ENCODE data around the gene ANO4. TPM values are rescaled to one million over a fixed set of nuclear protein-coding genes. Genes with fewer than 3 reads are reported as not detected.

ANO4 gene
- total RNA-seq, 1 donor from 2014 or later, result not detected

GRCh38 chr12:101009274-101009673 is 214.7 kb downstream of the ANO4 start:
- Mint-ChIP-seq H3K27ac (no peak overlapping the region), H3K4me3 (no peak overlapping the region), H3K4me1 (no peaks in the 10 kb centered on the region), H3K36me3 (ENCODE audit: low read depth) (no peaks in the 10 kb centered on the region), H3K27me3 (no peaks in the 10 kb centered on the region), H3K9me3 (peaks cover 14% of the 10 kb centered on the region)
- intact Hi-C loops (cut with micrococcal nuclease), result no loop called here
- no peak for DNase-seq

DNA sequence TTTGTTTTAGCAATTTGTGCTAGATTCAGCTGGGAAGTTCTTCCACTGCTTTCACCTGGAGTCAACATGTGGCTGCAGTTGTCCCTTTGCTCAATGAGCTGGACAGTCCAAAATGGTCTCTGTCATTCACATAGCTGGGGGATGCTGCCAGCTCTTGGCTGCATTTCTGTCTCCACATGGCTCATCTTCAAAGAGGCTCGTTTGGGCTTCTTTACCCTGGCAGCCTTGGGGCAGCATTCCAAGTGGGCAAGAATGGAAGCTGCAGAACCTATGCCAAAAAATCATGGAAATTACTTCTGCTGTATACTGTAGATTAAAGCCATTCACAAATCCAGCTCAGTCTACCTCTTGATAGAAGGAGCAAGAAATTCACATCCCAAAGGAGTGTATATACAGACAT is 216.3 kb downstream of the ANO4 start:
- no peak overlapping the region for H3K27ac Mint-ChIP-seq
- DNase-seq, result no peak
- no peaks in the 10 kb centered on the region for H3K27me3 Mint-ChIP-seq
- H3K36me3 Mint-ChIP-seq (ENCODE audit: low read depth), result no peaks in the 10 kb centered on the region
- H3K4me1 Mint-ChIP-seq, result no peaks in the 10 kb centered on the region
- H3K4me3 Mint-ChIP-seq, result no peak overlapping the region
- intact Hi-C loops (cut with micrococcal nuclease), result no loop called here
- peaks cover 17% of the 10 kb centered on the region for H3K9me3 Mint-ChIP-seq

GRCh38 chr12:101013993-101014392 is 219.4 kb downstream of the ANO4 start:
- Mint-ChIP-seq H3K36me3 (ENCODE audit: low read depth) (no peaks in the 10 kb centered on the region), H3K9me3 (peaks cover 15% of the 10 kb centered on the region), H3K27me3 (no peaks in the 10 kb centered on the region), H3K27ac (no peak overlapping the region), H3K4me1 (no peaks in the 10 kb centered on the region), H3K4me3 (no peak overlapping the region)
- intact Hi-C loops (cut with micrococcal nuclease), result no loop called here
- no peak for DNase-seq

DNA sequence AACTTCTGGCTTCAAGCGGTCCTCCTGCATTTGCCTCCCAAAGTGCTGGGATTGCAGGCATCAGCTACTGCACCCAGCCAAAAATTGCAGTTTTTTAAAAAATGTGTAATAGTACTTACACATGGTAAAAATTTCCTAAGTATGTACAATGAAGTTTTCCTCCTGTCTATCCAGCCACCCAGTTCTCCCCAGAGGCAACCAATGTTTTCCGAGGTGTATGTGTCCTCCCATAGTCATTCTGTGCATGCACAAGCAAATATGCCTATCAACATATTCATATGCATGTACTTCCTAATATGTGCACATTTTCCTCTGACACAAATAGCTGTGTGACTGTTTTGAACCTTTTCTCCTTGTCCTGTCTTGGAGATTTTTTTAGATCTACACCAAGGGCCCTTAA is 220.5 kb downstream of the ANO4 start:
- Mint-ChIP-seq H3K36me3 (ENCODE audit: low read depth) (no peaks in the 10 kb centered on the region), H3K4me3 (no peak overlapping the region), H3K9me3 (peaks cover 7% of the 10 kb centered on the region), H3K27ac (no peak overlapping the region), H3K27me3 (no peaks in the 10 kb centered on the region), H3K4me1 (no peaks in the 10 kb centered on the region)
- intact Hi-C loops (cut with micrococcal nuclease), result no loop called here
- no peak for DNase-seq

DNA sequence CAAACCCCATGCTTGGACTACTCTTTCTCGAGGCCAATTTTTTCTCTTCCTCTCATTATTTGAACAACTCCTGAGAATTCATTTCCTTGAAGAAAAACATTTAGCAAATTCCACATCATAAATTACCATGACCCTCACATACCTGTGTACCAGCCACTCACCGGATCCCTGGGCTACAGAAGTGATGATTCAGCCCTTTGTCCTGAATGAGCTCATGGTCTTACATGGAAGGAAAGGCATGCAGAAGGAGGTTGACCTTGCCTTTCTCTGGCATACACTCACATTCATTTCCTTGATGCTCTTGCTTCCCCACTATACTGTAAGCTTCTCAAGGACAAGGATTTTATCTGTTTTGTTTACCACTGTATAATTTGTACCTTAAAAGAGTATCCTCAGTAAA is 224.0 kb downstream of the ANO4 start:
- no peaks in the 10 kb centered on the region for H3K4me1 Mint-ChIP-seq
- no peaks in the 10 kb centered on the region for H3K36me3 Mint-ChIP-seq (ENCODE audit: low read depth)
- H3K27ac Mint-ChIP-seq, result no peak overlapping the region
- no peaks in the 10 kb centered on the region for H3K27me3 Mint-ChIP-seq
- intact Hi-C loops (cut with micrococcal nuclease), result no loop called here
- H3K9me3 Mint-ChIP-seq, result peaks cover 6% of the 10 kb centered on the region
- H3K4me3 Mint-ChIP-seq, result no peak overlapping the region
- no peak for DNase-seq

DNA sequence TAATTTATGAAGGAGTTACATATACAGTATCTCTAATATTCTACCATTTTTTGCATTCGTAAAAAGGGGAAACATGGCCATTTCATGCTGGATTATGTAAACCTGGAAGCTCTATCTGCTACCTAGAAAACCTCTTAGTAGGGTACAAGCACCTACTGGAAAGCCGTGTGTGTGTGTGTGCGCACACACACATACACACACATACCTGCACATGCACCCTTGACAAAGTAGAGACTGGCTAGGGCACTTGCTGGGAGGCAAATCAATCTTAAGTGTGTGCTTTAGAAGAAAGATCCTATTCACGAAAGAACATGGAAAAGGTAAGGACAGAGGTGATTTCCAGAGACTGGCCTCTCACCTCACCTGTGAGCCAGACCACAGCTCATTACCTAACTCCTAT is 224.6 kb downstream of the ANO4 start:
- no peak for DNase-seq
- H3K4me3 Mint-ChIP-seq, result no peak overlapping the region
- no peaks in the 10 kb centered on the region for H3K4me1 Mint-ChIP-seq
- no peaks in the 10 kb centered on the region for H3K27me3 Mint-ChIP-seq
- no peaks in the 10 kb centered on the region for H3K36me3 Mint-ChIP-seq (ENCODE audit: low read depth)
- peaks cover 6% of the 10 kb centered on the region for H3K9me3 Mint-ChIP-seq
- H3K27ac Mint-ChIP-seq, result no peak overlapping the region
- intact Hi-C loops (cut with micrococcal nuclease), result no loop called here

DNA sequence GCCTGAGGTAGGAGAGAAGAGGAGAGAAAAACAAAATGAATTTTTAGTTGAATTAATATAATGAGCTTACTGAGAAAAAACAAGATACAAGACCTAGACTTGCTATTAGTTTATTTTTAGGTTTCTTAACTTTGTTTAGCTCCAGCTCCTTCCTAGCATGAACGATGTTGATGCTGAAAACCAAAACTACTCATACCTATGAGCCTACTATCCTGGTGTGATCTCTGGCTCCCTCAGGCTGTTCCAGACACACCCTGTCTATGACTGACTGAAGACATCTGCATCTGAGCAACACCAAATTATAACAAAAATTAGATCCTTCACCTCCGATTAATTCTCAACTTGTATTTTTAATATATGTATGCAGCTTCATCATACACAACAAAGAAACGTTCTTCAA is 225.1 kb downstream of the ANO4 start:
- Mint-ChIP-seq H3K4me3 (no peak overlapping the region), H3K27ac (no peak overlapping the region), H3K4me1 (no peaks in the 10 kb centered on the region), H3K36me3 (ENCODE audit: low read depth) (no peaks in the 10 kb centered on the region), H3K27me3 (no peaks in the 10 kb centered on the region), H3K9me3 (peaks cover 6% of the 10 kb centered on the region)
- DNase-seq, result no peak
- intact Hi-C loops (cut with micrococcal nuclease), result no loop called here

GRCh38 chr12:101021442-101021841 is 226.9 kb downstream of the ANO4 start:
- no peak for DNase-seq
- intact Hi-C loops (cut with micrococcal nuclease), result no loop called here
- no peaks in the 10 kb centered on the region for H3K36me3 Mint-ChIP-seq (ENCODE audit: low read depth)
- no peaks in the 10 kb centered on the region for H3K4me1 Mint-ChIP-seq
- H3K27me3 Mint-ChIP-seq, result no peaks in the 10 kb centered on the region
- H3K27ac Mint-ChIP-seq, result no peak overlapping the region
- no peak overlapping the region for H3K4me3 Mint-ChIP-seq
- no peaks in the 10 kb centered on the region for H3K9me3 Mint-ChIP-seq

DNA sequence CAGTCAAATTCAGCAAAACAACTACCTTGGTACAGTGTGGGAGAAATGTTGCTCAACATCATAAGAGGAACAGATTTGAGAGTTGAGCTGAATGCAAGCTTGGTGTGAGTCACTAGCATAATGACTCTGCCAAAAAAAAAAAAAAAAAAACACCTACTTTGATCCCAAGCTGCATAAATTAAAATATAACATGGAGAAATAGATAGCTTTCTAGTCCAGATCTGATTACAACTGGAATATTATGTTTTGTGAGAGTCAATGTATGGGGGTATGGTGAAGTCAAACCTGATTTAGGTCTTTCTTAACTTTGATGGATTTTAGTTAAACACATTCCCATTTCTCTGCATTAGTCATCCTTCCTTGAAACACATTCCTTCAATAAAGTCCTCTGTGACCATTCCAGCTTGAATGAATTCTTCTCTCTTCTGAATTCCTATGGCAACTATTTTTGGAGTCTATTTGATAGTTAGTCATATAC is 227.4 kb downstream of the ANO4 start:
- Mint-ChIP-seq H3K27ac (no peak overlapping the region), H3K27me3 (no peaks in the 10 kb centered on the region), H3K4me3 (no peak overlapping the region), H3K4me1 (no peaks in the 10 kb centered on the region), H3K9me3 (no peaks in the 10 kb centered on the region), H3K36me3 (ENCODE audit: low read depth) (no peaks in the 10 kb centered on the region)
- no peak for DNase-seq
- intact Hi-C loops (cut with micrococcal nuclease), result no loop called here

- Mint-ChIP-seq H3K36me3 (ENCODE audit: low read depth) (no peaks in the 10 kb centered on the region), H3K27ac (no peak overlapping the region), H3K4me3 (no peak overlapping the region), H3K27me3 (no peaks in the 10 kb centered on the region), H3K9me3 (peaks cover 10% of the 10 kb centered on the region), H3K4me1 (no peaks in the 10 kb centered on the region)
- intact Hi-C loops (cut with micrococcal nuclease), result no loop called here
- DNase-seq, result no peak
These were observed 232.6 kb downstream of the ANO4 start for GRCh38 chr12:101027200-101027599.

- Mint-ChIP-seq H3K36me3 (ENCODE audit: low read depth) (no peaks in the 10 kb centered on the region), H3K9me3 (peaks cover 10% of the 10 kb centered on the region), H3K27ac (no peak overlapping the region), H3K4me3 (no peak overlapping the region), H3K27me3 (no peaks in the 10 kb centered on the region), H3K4me1 (no peaks in the 10 kb centered on the region)
- DNase-seq, result no peak
- intact Hi-C loops (cut with micrococcal nuclease), result no loop called here
These were observed 233.2 kb downstream of the ANO4 start for GRCh38 chr12:101027816-101028215.

GRCh38 chr12:101038289-101038871 is 243.8 kb downstream of the ANO4 start:
- Mint-ChIP-seq H3K27me3 (no peaks in the 10 kb centered on the region), H3K4me3 (no peak overlapping the region), H3K9me3 (no peaks in the 10 kb centered on the region), H3K27ac (no peak overlapping the region), H3K4me1 (no peaks in the 10 kb centered on the region), H3K36me3 (ENCODE audit: low read depth) (no peaks in the 10 kb centered on the region)
- intact Hi-C loops (cut with micrococcal nuclease), result no loop called here
- DNase-seq, result no peak

- no peak overlapping the region for H3K4me3 Mint-ChIP-seq
- intact Hi-C loops (cut with micrococcal nuclease), result no loop called here
These were observed 245.4 kb downstream of the ANO4 start for GRCh38 chr12:101039848-101040531.

DNA sequence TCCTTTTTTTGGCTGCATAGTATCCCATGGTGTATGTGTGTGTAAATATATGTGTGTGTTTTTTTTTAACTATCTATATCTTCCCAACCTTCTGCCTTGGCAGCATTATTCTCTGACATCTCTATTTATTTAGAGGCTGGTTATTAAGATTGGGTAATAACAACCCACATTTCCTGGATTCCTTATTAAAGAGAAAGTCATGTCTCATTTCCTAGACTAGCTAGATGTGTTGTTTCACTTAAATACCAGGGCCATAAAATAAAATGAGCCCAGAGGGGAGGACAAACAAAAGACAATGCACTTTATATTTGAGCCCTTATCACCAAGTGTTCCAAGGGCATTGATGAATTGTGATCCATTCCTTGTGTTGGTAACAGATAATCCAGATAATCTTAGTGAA is 246.4 kb downstream of the ANO4 start:
- Mint-ChIP-seq H3K9me3 (no peaks in the 10 kb centered on the region), H3K36me3 (ENCODE audit: low read depth) (no peaks in the 10 kb centered on the region), H3K27me3 (no peaks in the 10 kb centered on the region), H3K4me3 (no peak overlapping the region), H3K4me1 (no peaks in the 10 kb centered on the region), H3K27ac (no peak overlapping the region)
- DNase-seq, result no peak
- intact Hi-C loops (cut with micrococcal nuclease), result no loop called here

More at GRCh38 chr12:101039848-101040531, 245.4 kb downstream of the ANO4 start:
- no peak overlapping the region for H3K27ac Mint-ChIP-seq
- H3K36me3 Mint-ChIP-seq (ENCODE audit: low read depth), result no peaks in the 10 kb centered on the region
- no peaks in the 10 kb centered on the region for H3K4me1 Mint-ChIP-seq
- no peaks in the 10 kb centered on the region for H3K9me3 Mint-ChIP-seq
- DNase-seq, result no peak
- no peaks in the 10 kb centered on the region for H3K27me3 Mint-ChIP-seq

- Mint-ChIP-seq H3K4me1 (no peaks in the 10 kb centered on the region), H3K27me3 (no peaks in the 10 kb centered on the region), H3K27ac (no peak overlapping the region), H3K4me3 (no peak overlapping the region), H3K36me3 (ENCODE audit: low read depth) (no peaks in the 10 kb centered on the region), H3K9me3 (no peaks in the 10 kb centered on the region)
- DNase-seq, result no peak
- intact Hi-C loops (cut with micrococcal nuclease), result no loop called here
These were observed 247.6 kb downstream of the ANO4 start for GRCh38 chr12:101042211-101042610.

Data from activated CD4-positive, alpha-beta T cell treated with anti-CD3 and anti-CD28 coated beads, Interleukin-2, amount 10 ng/mL, durations not matched to agents 24 days and 14 days (primary cell).